Measurements from ENCODE around the gene UNC80.

The UNC80 gene

DNA sequence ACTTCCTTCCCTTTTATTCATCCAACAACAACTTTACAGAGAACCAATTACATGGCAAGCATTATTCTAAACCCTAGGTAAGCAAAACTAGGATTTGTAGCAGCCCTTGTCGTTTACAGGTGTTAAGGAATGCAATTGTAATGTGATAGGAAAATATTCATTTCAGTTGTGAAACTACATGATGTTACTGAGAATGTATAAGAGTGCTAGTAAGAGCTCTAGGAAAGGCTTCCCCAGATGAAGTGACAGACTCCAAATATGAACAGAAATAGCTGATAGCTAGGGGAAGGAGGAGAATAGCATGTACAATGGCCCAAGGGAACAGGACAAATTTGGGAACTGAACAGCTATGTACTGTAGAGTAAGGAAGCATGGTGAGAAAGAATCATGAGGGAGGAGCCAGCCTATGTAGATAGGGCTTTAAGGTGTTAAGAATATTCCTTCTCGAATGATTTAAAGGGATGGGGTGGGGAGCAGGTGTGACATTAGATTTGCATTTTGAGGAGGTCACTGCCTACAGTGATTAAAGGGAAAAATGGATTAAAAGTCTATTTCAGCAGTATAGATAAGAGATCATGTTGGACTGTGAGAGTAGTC lies 262.6 kb downstream of the UNC80 start:
- Histone ChIP-seq H3K27me3 (ENCODE audit: low read depth, low read length) (no peaks in the 10 kb centered on the region), H3K9me3 (ENCODE audit: control insufficient read depth in 1 of 2, low read length in 2 of 2) (no peaks in the 10 kb centered on the region), H3K36me3 (ENCODE audit: control insufficient read depth in 1 of 2, insufficient read depth in 2 of 2, low read length in 2 of 2) (no peaks in the 10 kb centered on the region), H3K4me1 (ENCODE audit: control insufficient read depth in 1 of 2, insufficient read depth in 2 of 2, low read length in 2 of 2) (no peaks in the 10 kb centered on the region), H3K4me3 (ENCODE audit: low read depth in 1 of 2, low read length in 2 of 2) (no peak overlapping the region), H3K27ac (ENCODE audit: low read length) (no peak overlapping the region)

DNA sequence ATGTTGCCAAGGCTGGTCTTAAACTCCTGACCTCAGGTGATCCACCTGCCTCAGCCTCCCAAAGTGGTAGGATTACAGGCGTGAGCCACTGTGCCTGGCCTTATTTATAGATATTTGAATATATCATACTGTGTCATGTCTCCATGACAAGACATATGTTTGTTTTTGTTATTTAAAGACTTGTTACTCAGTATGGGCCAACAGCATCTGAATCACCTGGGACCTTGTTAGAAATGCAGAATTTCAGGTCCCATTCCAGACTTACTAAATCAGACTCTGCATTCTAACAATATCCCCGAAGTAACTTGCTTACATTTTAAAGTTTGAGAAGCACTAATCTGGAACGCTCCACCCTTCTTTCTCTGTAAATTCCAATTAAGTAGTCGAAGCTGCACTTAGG lies 264.0 kb downstream of the UNC80 start:
- Histone ChIP-seq H3K4me1 (ENCODE audit: control insufficient read depth in 1 of 2, insufficient read depth in 2 of 2, low read length in 2 of 2) (no peaks in the 10 kb centered on the region), H3K27me3 (ENCODE audit: low read depth, low read length) (no peaks in the 10 kb centered on the region), H3K9me3 (ENCODE audit: control insufficient read depth in 1 of 2, low read length in 2 of 2) (no peaks in the 10 kb centered on the region), H3K36me3 (ENCODE audit: control insufficient read depth in 1 of 2, insufficient read depth in 2 of 2, low read length in 2 of 2) (no peaks in the 10 kb centered on the region), H3K27ac (ENCODE audit: low read length) (no peak overlapping the region), H3K4me3 (ENCODE audit: low read depth in 1 of 2, low read length in 2 of 2) (no peak overlapping the region)

DNA sequence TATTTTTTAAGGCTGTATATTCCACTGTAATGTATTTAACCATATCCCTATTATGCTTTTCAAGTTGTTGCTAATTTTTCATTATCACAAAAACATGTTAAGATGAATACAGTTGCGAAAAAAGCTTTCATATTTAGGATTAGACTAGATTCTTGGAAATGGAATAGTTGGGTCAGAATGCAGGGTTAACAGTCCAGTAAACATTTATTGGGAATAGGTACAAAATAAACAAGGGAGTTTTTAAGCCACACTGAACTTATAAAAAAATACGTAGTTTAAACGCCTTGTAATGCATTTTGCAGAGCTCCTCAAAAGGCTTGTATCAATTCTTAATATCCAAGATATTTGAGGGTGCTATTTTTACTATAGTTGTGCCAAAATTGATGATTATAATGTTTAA lies 266.4 kb downstream of the UNC80 start:
- H3K9me3 ChIP-seq (ENCODE audit: control insufficient read depth in 1 of 2, low read length in 2 of 2): no peaks in the 10 kb centered on the region
- no peak overlapping the region for H3K4me3 ChIP-seq (ENCODE audit: low read depth in 1 of 2, low read length in 2 of 2)
- no peaks in the 10 kb centered on the region for H3K4me1 ChIP-seq (ENCODE audit: control insufficient read depth in 1 of 2, insufficient read depth in 2 of 2, low read length in 2 of 2)
- H3K27me3 ChIP-seq (ENCODE audit: low read depth, low read length): no peaks in the 10 kb centered on the region
- H3K27ac ChIP-seq (ENCODE audit: low read length): no peak overlapping the region
- H3K36me3 ChIP-seq (ENCODE audit: control insufficient read depth in 1 of 2, insufficient read depth in 2 of 2, low read length in 2 of 2): peaks cover 0 to 4% of the 10 kb centered on the region in 2 donors

DNA sequence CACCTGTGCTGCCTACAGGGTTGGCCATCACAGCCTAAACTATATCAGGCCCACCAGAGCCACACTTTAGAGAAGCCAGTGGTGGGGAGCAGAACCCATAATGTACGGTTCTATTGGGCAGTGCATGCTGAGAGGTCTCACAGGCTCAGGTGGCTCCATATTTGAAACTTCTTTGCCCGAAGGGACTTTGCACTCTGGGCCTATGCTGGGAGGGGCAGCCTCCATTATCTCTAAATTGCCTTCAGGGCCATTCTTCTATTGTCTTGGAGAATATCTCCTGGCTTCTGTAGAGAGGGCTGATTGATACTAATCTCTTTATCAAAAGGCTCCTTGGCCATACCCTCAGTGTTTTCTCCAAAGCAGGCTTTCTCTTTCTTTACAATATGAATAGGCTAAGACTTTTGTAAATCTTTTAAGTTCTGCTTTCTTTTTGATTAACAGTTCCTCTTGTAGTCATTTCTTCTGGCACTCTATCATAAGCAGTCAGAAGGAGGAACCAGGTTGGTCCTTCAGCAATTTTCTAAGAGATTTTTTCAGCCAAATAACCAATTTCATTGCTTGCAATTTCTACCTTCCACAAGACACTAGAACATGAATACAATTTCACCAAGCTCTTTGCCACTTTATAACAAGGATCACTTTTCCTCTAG lies 275.3 kb downstream of the UNC80 start:
- no peaks in the 10 kb centered on the region for H3K4me1 ChIP-seq (ENCODE audit: control insufficient read depth in 1 of 2, insufficient read depth in 2 of 2, low read length in 2 of 2)
- H3K27ac ChIP-seq (ENCODE audit: low read length): no peak overlapping the region
- H3K9me3 ChIP-seq (ENCODE audit: control insufficient read depth in 1 of 2, low read length in 2 of 2): peaks cover 0 to 8% of the 10 kb centered on the region in 2 donors
- no peak overlapping the region for H3K4me3 ChIP-seq (ENCODE audit: low read depth in 1 of 2, low read length in 2 of 2)
- H3K36me3 ChIP-seq (ENCODE audit: control insufficient read depth in 1 of 2, insufficient read depth in 2 of 2, low read length in 2 of 2): peaks cover 4 to 26% of the 10 kb centered on the region in 2 donors
- H3K27me3 ChIP-seq (ENCODE audit: low read depth, low read length): no peaks in the 10 kb centered on the region
